ENCODE measurements around the gene S100A1. TPM values are rescaled to one million over a fixed set of nuclear protein-coding genes. Genes with fewer than 3 reads are reported as not detected.
A peak's percentile ranks its signal among the peaks of the same experiment; 100 is the strongest.

Gene S100A1
- total RNA-seq, 1 donor from 2014 or later, result 1.2 TPM

DNA sequence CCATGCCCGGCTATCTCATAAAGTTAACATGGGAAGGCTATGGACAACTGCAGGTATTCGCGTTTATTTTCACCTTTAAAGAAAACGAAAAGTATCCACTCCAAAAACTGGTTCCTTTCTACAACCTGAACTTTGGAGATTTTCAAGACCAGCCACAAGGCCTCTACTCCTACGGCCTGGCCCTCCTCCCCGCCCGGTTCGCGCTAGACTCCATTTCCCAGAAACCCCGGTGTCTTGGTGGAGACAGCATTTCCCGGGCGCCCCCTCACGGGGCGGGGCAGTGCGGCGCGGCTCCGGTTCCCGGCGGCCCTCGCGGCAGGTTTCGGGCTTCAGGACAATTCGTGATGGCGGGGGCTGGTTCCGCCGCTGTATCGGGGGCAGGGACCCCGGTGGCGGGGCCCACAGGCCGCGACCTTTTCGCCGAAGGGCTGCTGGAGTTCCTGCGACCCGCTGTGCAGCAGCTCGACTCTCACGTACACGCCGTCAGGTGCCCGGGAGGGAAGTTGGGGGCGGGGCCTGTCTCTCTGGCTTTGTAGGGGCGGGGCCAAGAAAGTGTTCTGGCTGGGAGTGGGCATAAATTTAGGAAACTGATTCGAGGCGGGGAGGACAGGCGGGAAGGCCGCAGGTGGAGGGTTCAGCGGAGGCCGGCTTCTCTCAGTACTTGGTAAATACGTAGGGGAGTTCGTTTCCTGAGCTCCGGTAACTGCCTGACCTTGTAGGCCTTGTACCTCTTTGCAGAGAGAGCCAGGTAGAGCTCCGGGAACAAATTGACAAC, 30.4 kb downstream of the S100A1 start, which contains the start of gene SNAPIN:
Gene SNAPIN, plus strand, starts transcription at position 304 of the 775 bp plus-strand sequence. Its CDS starts 41 bp downstream, at position 345.
- H3K9me3 Mint-ChIP-seq (ENCODE audit: low read depth), result no peaks in the 10 kb centered on the region
- peak within 1 kb of the TSS; percentile 94 for H3K27ac Mint-ChIP-seq (ENCODE audit: unreplicated experiment)
- H3K36me3 Mint-ChIP-seq (ENCODE audit: low read depth), result peaks cover 7% of the 10 kb centered on the region
- peak; percentile 95 for DNase-seq (ENCODE audit: low spot score)
- H3K4me3 Mint-ChIP-seq (ENCODE audit: unreplicated experiment), result peak within 1 kb of the TSS; percentile 95
- TF ChIP-seq, protein P1, sequence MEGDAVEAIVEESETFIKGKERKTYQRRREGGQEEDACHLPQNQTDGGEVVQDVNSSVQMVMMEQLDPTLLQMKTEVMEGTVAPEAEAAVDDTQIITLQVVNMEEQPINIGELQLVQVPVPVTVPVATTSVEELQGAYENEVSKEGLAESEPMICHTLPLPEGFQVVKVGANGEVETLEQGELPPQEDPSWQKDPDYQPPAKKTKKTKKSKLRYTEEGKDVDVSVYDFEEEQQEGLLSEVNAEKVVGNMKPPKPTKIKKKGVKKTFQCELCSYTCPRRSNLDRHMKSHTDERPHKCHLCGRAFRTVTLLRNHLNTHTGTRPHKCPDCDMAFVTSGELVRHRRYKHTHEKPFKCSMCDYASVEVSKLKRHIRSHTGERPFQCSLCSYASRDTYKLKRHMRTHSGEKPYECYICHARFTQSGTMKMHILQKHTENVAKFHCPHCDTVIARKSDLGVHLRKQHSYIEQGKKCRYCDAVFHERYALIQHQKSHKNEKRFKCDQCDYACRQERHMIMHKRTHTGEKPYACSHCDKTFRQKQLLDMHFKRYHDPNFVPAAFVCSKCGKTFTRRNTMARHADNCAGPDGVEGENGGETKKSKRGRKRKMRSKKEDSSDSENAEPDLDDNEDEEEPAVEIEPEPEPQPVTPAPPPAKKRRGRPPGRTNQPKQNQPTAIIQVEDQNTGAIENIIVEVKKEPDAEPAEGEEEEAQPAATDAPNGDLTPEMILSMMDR (IDR thresholded peaks at IDR 0.05), result peak; percentile 63
- no peaks in the 10 kb centered on the region for H3K27me3 Mint-ChIP-seq (ENCODE audit: low read depth)
- H3K4me1 Mint-ChIP-seq (ENCODE audit: low read depth), result peaks cover 12% of the 10 kb centered on the region

DNA sequence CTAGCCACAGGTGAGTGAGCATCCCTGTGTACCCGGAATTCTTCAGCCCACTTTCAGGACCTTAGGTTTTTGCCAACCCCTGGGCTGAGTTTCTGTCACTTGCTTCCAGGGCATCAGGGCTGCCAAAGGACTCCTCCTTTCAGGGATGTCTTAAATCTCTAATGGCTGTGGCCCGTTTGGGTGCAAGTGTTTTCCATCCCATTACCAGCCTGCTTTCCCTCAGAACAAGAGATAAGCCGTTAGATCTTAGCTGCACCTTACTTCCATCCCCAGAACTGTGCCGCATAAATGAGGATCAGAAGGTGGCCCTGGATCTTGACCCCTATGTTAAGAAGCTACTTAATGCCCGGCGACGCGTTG, 30.9 kb downstream of the S100A1 start:
- TF ChIP-seq, protein P1 (IDR thresholded peaks at IDR 0.05), result no peak
- Mint-ChIP-seq H3K4me1 (ENCODE audit: low read depth) (peaks cover 12% of the 10 kb centered on the region), H3K36me3 (ENCODE audit: low read depth) (peaks cover 11% of the 10 kb centered on the region), H3K9me3 (ENCODE audit: low read depth) (no peaks in the 10 kb centered on the region), H3K27ac (ENCODE audit: unreplicated experiment) (peak overlapping the region; percentile 94), H3K4me3 (ENCODE audit: unreplicated experiment) (peak overlapping the region; percentile 95), H3K27me3 (ENCODE audit: low read depth) (no peaks in the 10 kb centered on the region)
- peak; percentile 21 for DNase-seq (ENCODE audit: low spot score)

DNA sequence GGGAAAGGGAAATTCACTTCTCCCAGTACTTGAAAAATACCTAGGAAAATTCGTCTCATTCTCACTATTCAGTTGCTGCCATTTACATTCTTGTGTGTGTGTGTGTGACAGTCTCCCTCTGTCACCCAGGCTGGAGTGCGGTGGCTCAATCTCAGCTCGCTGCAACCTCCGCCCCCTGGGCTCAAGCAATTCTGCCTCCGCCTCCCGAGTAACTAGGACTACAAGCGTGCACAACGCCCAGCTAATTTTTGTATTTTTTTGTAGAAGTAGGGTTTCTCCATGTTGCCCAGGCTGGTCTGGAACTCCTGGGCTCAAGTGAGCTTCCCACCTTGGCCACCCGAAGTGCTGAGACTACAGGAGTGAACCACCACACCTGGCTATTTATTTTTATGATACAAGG, 31.4 kb downstream of the S100A1 start:
- peak overlapping the region; percentile 95 for H3K4me3 Mint-ChIP-seq (ENCODE audit: unreplicated experiment)
- H3K27ac Mint-ChIP-seq (ENCODE audit: unreplicated experiment), result peak overlapping the region; percentile 94
- DNase-seq (ENCODE audit: low spot score), result peak; percentile 42
- TF ChIP-seq, protein P1 (IDR thresholded peaks at IDR 0.05), result no peak
- no peaks in the 10 kb centered on the region for H3K9me3 Mint-ChIP-seq (ENCODE audit: low read depth)
- no peaks in the 10 kb centered on the region for H3K27me3 Mint-ChIP-seq (ENCODE audit: low read depth)
- H3K36me3 Mint-ChIP-seq (ENCODE audit: low read depth), result peaks cover 13% of the 10 kb centered on the region
- H3K4me1 Mint-ChIP-seq (ENCODE audit: low read depth), result peaks cover 12% of the 10 kb centered on the region

DNA sequence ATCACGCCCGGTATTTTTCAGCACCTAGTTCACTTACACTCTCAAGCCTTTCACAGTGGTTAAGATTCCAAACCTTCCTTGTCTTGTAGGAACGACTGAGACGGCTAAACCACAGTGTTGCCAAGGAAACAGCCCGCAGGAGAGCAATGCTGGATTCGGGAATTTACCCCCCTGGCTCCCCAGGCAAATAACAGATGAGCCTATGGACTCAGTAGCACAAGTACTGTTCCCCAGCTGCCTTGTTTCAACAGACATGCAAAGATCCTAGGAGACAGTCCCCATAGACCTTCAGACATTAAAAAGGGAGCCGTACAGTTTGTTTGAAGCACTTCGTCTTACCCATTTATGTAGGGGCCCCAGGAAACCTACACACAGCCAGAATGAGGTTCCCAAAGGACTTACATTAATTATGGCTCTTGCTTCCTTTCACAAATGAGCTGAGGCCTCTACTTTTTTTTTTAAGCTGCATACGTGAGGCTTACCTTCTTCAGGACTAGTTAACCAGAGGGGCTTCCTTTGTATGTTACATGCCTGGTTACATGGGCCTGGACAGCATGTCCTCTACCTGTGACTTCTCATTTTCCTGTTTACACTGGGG, 33.0 kb downstream of the S100A1 start:
- TF ChIP-seq, protein P1 (IDR thresholded peaks at IDR 0.05), result no peak
- Mint-ChIP-seq H3K9me3 (ENCODE audit: low read depth) (no peaks in the 10 kb centered on the region), H3K4me1 (ENCODE audit: low read depth) (peaks cover 12% of the 10 kb centered on the region), H3K36me3 (ENCODE audit: low read depth) (peaks cover 22% of the 10 kb centered on the region), H3K27ac (ENCODE audit: unreplicated experiment) (peak overlapping the region; percentile 51), H3K27me3 (ENCODE audit: low read depth) (no peaks in the 10 kb centered on the region), H3K4me3 (ENCODE audit: unreplicated experiment) (no peak overlapping the region)
- peak; percentile 22 for DNase-seq (ENCODE audit: low spot score)

DNA sequence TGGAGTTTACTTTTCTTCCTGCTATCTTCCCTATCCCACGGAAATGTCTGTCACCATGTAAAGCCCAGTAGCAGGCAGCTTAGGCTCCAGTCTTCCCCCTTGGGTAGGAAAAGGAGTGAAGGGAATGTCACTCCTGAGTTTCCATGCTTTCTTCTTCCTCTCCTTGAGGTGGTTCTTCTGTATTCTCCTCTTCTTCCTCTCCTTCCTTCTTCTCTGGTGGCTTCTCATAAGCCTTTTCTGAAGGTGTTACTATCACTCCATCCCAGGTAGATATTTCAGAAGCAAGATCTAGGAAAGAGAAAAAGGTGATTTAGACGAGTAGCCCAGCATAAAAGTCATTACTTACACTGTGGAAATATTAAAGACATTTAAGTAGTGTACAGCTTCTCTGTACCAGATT, 34.0 kb downstream of the S100A1 start:
- no peak overlapping the region for H3K4me3 Mint-ChIP-seq (ENCODE audit: unreplicated experiment)
- DNase-seq (ENCODE audit: low spot score), result no peak
- TF ChIP-seq, protein P1 (IDR thresholded peaks at IDR 0.05), result no peak
- H3K9me3 Mint-ChIP-seq (ENCODE audit: low read depth), result no peaks in the 10 kb centered on the region
- peaks cover 25% of the 10 kb centered on the region for H3K36me3 Mint-ChIP-seq (ENCODE audit: low read depth)
- H3K4me1 Mint-ChIP-seq (ENCODE audit: low read depth), result peaks cover 12% of the 10 kb centered on the region
- peak overlapping the region; percentile 49 for H3K27ac Mint-ChIP-seq (ENCODE audit: unreplicated experiment)
- H3K27me3 Mint-ChIP-seq (ENCODE audit: low read depth), result no peaks in the 10 kb centered on the region
